IMR-90 (cell line): ENCODE measurements around the gene NTN4. TPM values are rescaled to one million over a fixed set of nuclear protein-coding genes. Genes with fewer than 3 reads are reported as not detected.

Source experiments
- ATAC-seq: fragments of 200-7000 bp; cut with Tn5 transposase; 2 replicates; pipeline ENCODE4 v1.9.1; 2020; ENCODE audit warnings: low read depth, mild to moderate bottlenecking, moderate library complexity
- BruUV-seq: library from RNA; stranded (reverse); fragments of 400-500 nt; replicated peaks from 2 replicates; lab custom pipeline; 2021; lab: Mats Ljungman, UMichigan
- CTCF ChIA-PET: fragments of 300-600 bp; formaldehyde crosslinking; extraction: SDS; loops from one replicate; lab custom pipeline; 2021; ENCODE audit warnings: antibody characterized with exemption; lab: Yijun Ruan, JAX
- POLR2A ChIA-PET: fragments of 300-600 bp; sonication (Branson Sonifier 250); formaldehyde crosslinking; loops from one replicate; lab custom pipeline; 2022; ENCODE audit warnings: antibody characterized with exemption; ENCODE audit not compliant: unreplicated experiment; lab: Charles Lee
- DNase-seq: peaks from one replicate; pipeline ENCODE4 v3.0.0; 2013
- H2AFZ ChIP-seq: replicated peaks from 2 replicates; pipeline ENCODE3; 2013; ENCODE audit warnings: low read length, mild to moderate bottlenecking; ENCODE audit not compliant: poor library complexity
- H2AK5ac ChIP-seq: 2 replicates; pipeline ENCODE4 v1.6.1; 2013; ENCODE audit warnings: low read depth, low read length, inconsistent platforms
- H2AK9ac ChIP-seq: replicated peaks from 2 replicates; pipeline ENCODE3; 2013; ENCODE audit warnings: mild to moderate bottlenecking, low read depth, low read length, moderate library complexity; ENCODE audit not compliant: poor library complexity
- H2BK120ac ChIP-seq: 2 replicates; pipeline ENCODE4 v1.6.1; 2013; ENCODE audit warnings: low read depth, low read length, inconsistent platforms
- H2BK15ac ChIP-seq: 3 replicates; pipeline ENCODE4 v1.6.1; 2013; ENCODE audit warnings: low read depth, low read length, inconsistent platforms
- H2BK20ac ChIP-seq: 2 replicates; pipeline ENCODE4 v1.6.1; 2013; ENCODE audit warnings: low read depth, mild to moderate bottlenecking, inconsistent platforms, low read length, moderate library complexity
- H2BK5ac ChIP-seq: 2 replicates; pipeline ENCODE4 v1.6.1; 2013; ENCODE audit warnings: mild to moderate bottlenecking, low read depth, low read length, inconsistent platforms; ENCODE audit not compliant: poor library complexity, severe bottlenecking
- H3K14ac ChIP-seq: replicated peaks from 2 replicates; pipeline ENCODE4 v1.6.1; 2013; ENCODE audit warnings: low read depth, low read length, inconsistent platforms
- H3K18ac ChIP-seq: 2 replicates; pipeline ENCODE4 v1.6.1; 2013; ENCODE audit warnings: low read depth, low read length, control low read depth
- H3K23ac ChIP-seq: 2 replicates; pipeline ENCODE4 v1.6.1; 2013; ENCODE audit warnings: low read depth, low read length, inconsistent platforms
- H3K27ac ChIP-seq: 2 replicates; pipeline ENCODE4 v1.5.1; 2013; ENCODE audit warnings: mild to moderate bottlenecking, control low read depth, low read length; ENCODE audit not compliant: insufficient read depth
- H3K27me3 ChIP-seq: 2 replicates; pipeline ENCODE4 v1.6.1; 2013; ENCODE audit warnings: low read length; ENCODE audit not compliant: control insufficient read depth, insufficient read depth
- H3K36me3 ChIP-seq: 2 replicates; pipeline ENCODE4 v1.6.1; 2013; ENCODE audit warnings: low read length, mixed read lengths; ENCODE audit not compliant: control insufficient read depth, insufficient read depth
- H3K4ac ChIP-seq: 2 replicates; pipeline ENCODE4 v1.6.1; 2013; ENCODE audit warnings: low read depth, low read length, inconsistent platforms
- H3K4me1 ChIP-seq: 2 replicates; pipeline ENCODE4 v1.6.1; 2013; ENCODE audit warnings: low read length, mixed read lengths; ENCODE audit not compliant: control insufficient read depth, insufficient read depth
- H3K4me2 ChIP-seq: 2 replicates; pipeline ENCODE4 v1.6.1; 2013; ENCODE audit warnings: low read depth, mild to moderate bottlenecking, control low read depth, low read length, moderate library complexity
- H3K4me3 ChIP-seq: 2 replicates; pipeline ENCODE4 v1.5.1; 2013; ENCODE audit warnings: low read depth, mild to moderate bottlenecking, control low read depth, low read length, moderate library complexity; ENCODE audit not compliant: insufficient read depth
- H3K56ac ChIP-seq: 2 replicates; pipeline ENCODE4 v1.6.1; 2013; ENCODE audit warnings: low read length, inconsistent platforms; ENCODE audit not compliant: insufficient read depth; ENCODE audit errors: extremely low read depth
- H3K79me1 ChIP-seq, 2 experiments: 2 replicates each; pipeline ENCODE4 v1.6.1; 2013; ENCODE audit warnings: low read length in 2 of 2, inconsistent platforms in 1 of 2, low read depth in 1 of 2
- H3K9ac ChIP-seq: 2 replicates; pipeline ENCODE4 v1.6.1; 2013; ENCODE audit warnings: low read depth, low read length, control low read depth
- H3K9me1 ChIP-seq: 2 replicates; pipeline ENCODE4 v1.6.1; 2013; ENCODE audit warnings: low read length, inconsistent platforms; ENCODE audit not compliant: insufficient read depth
- H3K9me3 ChIP-seq: 2 replicates; pipeline ENCODE4 v1.6.1; 2013; ENCODE audit warnings: low read length; ENCODE audit not compliant: control insufficient read depth, insufficient read depth
- H4K20me1 ChIP-seq: 2 replicates; pipeline ENCODE4 v1.6.1; 2013; ENCODE audit warnings: low read length, inconsistent platforms; ENCODE audit not compliant: insufficient read depth
- H4K5ac ChIP-seq: 2 replicates; pipeline ENCODE4 v1.6.1; 2013; ENCODE audit warnings: mild to moderate bottlenecking, low read depth, low read length, control low read depth
- H4K8ac ChIP-seq, 2 experiments: 2 replicates each; pipeline ENCODE4 v1.6.1; 2013; ENCODE audit warnings: low read depth in 2 of 2, low read length in 2 of 2, control low read depth in 1 of 2, inconsistent platforms in 1 of 2
- H4K91ac ChIP-seq: 2 replicates; pipeline ENCODE4 v1.6.1; 2013; ENCODE audit warnings: low read depth, low read length, inconsistent platforms; ENCODE audit not compliant: insufficient read depth
- CEBPB ChIP-seq: IDR thresholded peaks from 2 replicates; pipeline ENCODE4 v1.6.1; 2012; ENCODE audit warnings: low read depth, low read length, improper control_type of control experiment
- NFE2L2 ChIP-seq: fragments of 150-350 bp; IDR thresholded peaks from 2 replicates; pipeline ENCODE4 v1.6.1; 2016; ENCODE audit warnings: low read depth, mild to moderate bottlenecking, low read length
- POLR2A ChIP-seq: IDR thresholded peaks from 2 replicates; pipeline ENCODE4 v1.6.1; 2012; ENCODE audit warnings: mild to moderate bottlenecking, low read depth, low read length
- RAD21 ChIP-seq: IDR thresholded peaks from 2 replicates; pipeline ENCODE4 v1.6.1; 2012; ENCODE audit warnings: low read length, improper control_type of control experiment
- WGBS, 2 experiments: methylation state at CpG; one replicate each; pipeline versions ENCODE4 v1.1.5 to v1.1.7; 2013; ENCODE audit warnings: missing lambda C conversion rate in 2 of 2; ENCODE audit not compliant: insufficient read length in 1 of 2; ENCODE audit errors: extremely low coverage in 2 of 2; 5-methylcytosine and 5-hydroxymethylcytosine counted together
- dilution Hi-C: fragments of 300-500 bp; cut with HindIII; formaldehyde crosslinking; loops from one replicate; pipeline ENCODE4 v1.14.3; 2018; ENCODE audit warnings: low sequenced_read_pairs; ENCODE audit not compliant: unreplicated experiment
- in situ Hi-C: fragments of 300-500 bp; cut with MboI; formaldehyde crosslinking; loops from 3 replicates; pipeline ENCODE4 v1.14.3; 2019; ENCODE audit warnings: low sequenced_read_pairs, inconsistent platforms, mixed read lengths
- intact Hi-C: fragments of 100-400 bp; cut with micrococcal nuclease; formaldehyde crosslinking; loops from 2 replicates; pipeline ENCODE4 v1.10.0; 2022
- polyA plus RNA-seq, 3 experiments: library from polyadenylated mRNA; depleted of rRNA; stranded (reverse); fragments of >200 nt; gene quantifications; 2 replicates each; pipeline ENCODE4 v1.2.3, GENCODE V29; 2012; ENCODE audit warnings: low replicate concordance in 1 of 3
- total RNA-seq: library from RNA; depleted of rRNA; stranded (reverse); fragments of >200 nt; gene quantifications from 2 replicates; pipeline ENCODE4 v1.2.3, GENCODE V29; 2012

NTN4 gene
- total and polyA plus RNA-seq, 2 of the 4 experiments (the other 2 are of a cell fraction): 54.6 to 56.6 TPM

GRCh38 chr12:95663525-95663924, 127.0 kb downstream of the NTN4 start:
- no peaks in the 10 kb centered on the region for H3K9me3 ChIP-seq
- in situ Hi-C loops: no loop called here
- H4K20me1 ChIP-seq: no peaks in the 10 kb centered on the region
- H3K36me3 ChIP-seq: peaks cover 16% of the 10 kb centered on the region
- no peak overlapping the region for H3K4me2 ChIP-seq
- no TSS peak for BruUV-seq
- no peak overlapping the region for H3K4ac ChIP-seq
- H3K79me1 ChIP-seq: no peaks in the 10 kb centered on the region
- POLR2A ChIA-PET: no interaction called here
- no peak overlapping the region for H4K8ac ChIP-seq
- no peak overlapping the region for H3K23ac ChIP-seq
- no peaks in the 10 kb centered on the region for H3K4me1 ChIP-seq
- no peak overlapping the region for H2BK120ac ChIP-seq
- CTCF ChIA-PET: interaction anchor here (0.6 kb wide), 1 partner anchor 147 kb away, joined by 4 read pairs; no protein-coding TSS in a partner anchor
- no peak overlapping the region for H3K9ac ChIP-seq
- WGBS, 2 experiments: no CpG with 5 or more reads among the region's 2 CpGs
- no peak overlapping the region for H4K5ac ChIP-seq
- H2AK9ac ChIP-seq: no peak overlapping the region
- no peak overlapping the region for H2AK5ac ChIP-seq
- H3K27me3 ChIP-seq: no peaks in the 10 kb centered on the region
- H3K27ac ChIP-seq: no peak overlapping the region
- dilution Hi-C loops: no loop called here
- no peaks in the 10 kb centered on the region for H3K9me1 ChIP-seq
- ATAC-seq: no peak
- H3K18ac ChIP-seq: no peak overlapping the region
- no peak overlapping the region for H2BK5ac ChIP-seq
- H2BK20ac ChIP-seq: peak overlapping the region; percentile 43; the same call in 1 of the 2 replicates
- intact Hi-C loops: no loop called here
- 0 out of 2 replicates have a peak overlapping the region, but pooled peaks have one; percentile 45 for H3K14ac ChIP-seq
- no peak overlapping the region for H4K91ac ChIP-seq
- H3K56ac ChIP-seq: no peak overlapping the region
- H2AFZ ChIP-seq: no peak overlapping the region
- TF ChIP-seq NFE2L2: no peak
- TF ChIP-seq POLR2A: no peak
- TF ChIP-seq CEBPB: no peak
- TF ChIP-seq RAD21: no peak
- DNase-seq: no peak
- no peak overlapping the region; the same call in 2 of the 3 replicates for H2BK15ac ChIP-seq
- H3K4me3 ChIP-seq: no peak overlapping the region
